ENCODE data around the gene TUBGCP4.

DNA sequence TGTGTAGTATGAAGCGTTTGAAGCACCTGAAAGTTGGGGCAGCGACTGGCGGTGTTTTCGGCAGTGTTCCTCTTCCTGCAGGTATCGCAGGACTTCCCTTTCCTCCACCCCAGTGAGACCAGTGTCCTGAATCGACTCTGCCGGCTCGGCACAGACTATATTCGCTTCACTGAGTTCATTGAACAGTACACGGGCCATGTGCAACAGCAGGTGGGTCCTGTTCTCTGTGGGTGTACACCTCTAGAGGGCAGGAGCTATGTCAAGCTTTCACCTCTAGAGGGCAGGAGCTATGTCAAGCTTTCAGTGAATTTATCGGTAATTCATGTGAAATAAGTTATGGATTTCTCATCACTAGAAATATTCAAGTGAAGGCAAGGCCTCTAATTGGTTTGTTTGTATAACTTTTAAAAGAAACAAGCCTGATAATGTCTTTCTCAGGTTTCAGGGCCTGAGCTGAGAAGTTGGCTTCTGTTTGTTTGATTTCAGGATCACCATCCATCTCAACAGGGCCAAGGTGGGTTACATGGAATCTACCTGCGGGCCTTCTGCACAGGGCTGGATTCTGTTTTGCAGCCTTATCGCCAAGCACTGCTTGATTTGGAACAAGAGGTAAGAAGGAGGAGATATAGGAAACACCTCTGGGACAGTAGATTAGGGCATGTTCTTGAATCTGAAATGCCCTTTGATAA lies 5.3 kb downstream of the TUBGCP4 start:
- TF ChIP-seq, protein P1, sequence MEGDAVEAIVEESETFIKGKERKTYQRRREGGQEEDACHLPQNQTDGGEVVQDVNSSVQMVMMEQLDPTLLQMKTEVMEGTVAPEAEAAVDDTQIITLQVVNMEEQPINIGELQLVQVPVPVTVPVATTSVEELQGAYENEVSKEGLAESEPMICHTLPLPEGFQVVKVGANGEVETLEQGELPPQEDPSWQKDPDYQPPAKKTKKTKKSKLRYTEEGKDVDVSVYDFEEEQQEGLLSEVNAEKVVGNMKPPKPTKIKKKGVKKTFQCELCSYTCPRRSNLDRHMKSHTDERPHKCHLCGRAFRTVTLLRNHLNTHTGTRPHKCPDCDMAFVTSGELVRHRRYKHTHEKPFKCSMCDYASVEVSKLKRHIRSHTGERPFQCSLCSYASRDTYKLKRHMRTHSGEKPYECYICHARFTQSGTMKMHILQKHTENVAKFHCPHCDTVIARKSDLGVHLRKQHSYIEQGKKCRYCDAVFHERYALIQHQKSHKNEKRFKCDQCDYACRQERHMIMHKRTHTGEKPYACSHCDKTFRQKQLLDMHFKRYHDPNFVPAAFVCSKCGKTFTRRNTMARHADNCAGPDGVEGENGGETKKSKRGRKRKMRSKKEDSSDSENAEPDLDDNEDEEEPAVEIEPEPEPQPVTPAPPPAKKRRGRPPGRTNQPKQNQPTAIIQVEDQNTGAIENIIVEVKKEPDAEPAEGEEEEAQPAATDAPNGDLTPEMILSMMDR (conservative IDR thresholded peaks at IDR 0.05 in 1 of 2, IDR thresholded peaks at IDR 0.05 in 1 of 2; ENCODE audit: extremely low read depth in 1 of 2, insufficient read depth in 1 of 2, low read depth in 1 of 2, low read length in 2 of 2), result peak; percentile 76 to 90
- no peak for TF ChIP-seq EZH2 (IDR thresholded peaks at IDR 0.05; ENCODE audit: borderline replicate concordance, low read length)
